Astrocyte (in vitro differentiated cells and primary cell): ENCODE results near the gene ETFB. TPM values are rescaled to one million over a fixed set of nuclear protein-coding genes. Genes with fewer than 3 reads are reported as not detected.

Source experiments
- DNase-seq: peaks from one replicate; pipeline ENCODE4 v3.0.0-alpha.2; 2010; ENCODE audit warnings: low read depth
- FAIRE-seq: peaks from 2 replicates; lab custom pipeline; 2011; peaks lifted over from hg19 to GRCh38; lab: Jason Lieb, UNC
- H2AFZ ChIP-seq: 2 replicates; pipeline ENCODE4 v1.6.0; 2012; ENCODE audit warnings: low read depth, low read length, inconsistent platforms
- H3K27ac ChIP-seq: 2 replicates; pipeline ENCODE4 v1.5.1; 2011; ENCODE audit warnings: low read depth, low read length, inconsistent platforms
- H3K27me3 ChIP-seq: 2 replicates; pipeline ENCODE4 v1.6.0; 2011; ENCODE audit warnings: low read length, inconsistent platforms; ENCODE audit not compliant: insufficient read depth
- H3K36me3 ChIP-seq: 2 replicates; pipeline ENCODE4 v1.5.1; 2011; ENCODE audit warnings: low read length, inconsistent platforms; ENCODE audit not compliant: insufficient read depth
- H3K4me1 ChIP-seq: 2 replicates; pipeline ENCODE4 v1.5.1; 2011; ENCODE audit warnings: low read length, inconsistent platforms; ENCODE audit not compliant: insufficient read depth
- H3K4me2 ChIP-seq: 2 replicates; pipeline ENCODE4 v1.6.0; 2012; ENCODE audit warnings: low read length, inconsistent platforms
- H3K4me3 ChIP-seq: 2 replicates; pipeline ENCODE4 v1.5.1; 2011; ENCODE audit warnings: low read depth, mild to moderate bottlenecking, low read length, inconsistent platforms; ENCODE audit not compliant: insufficient read depth
- H3K79me2 ChIP-seq: 2 replicates; pipeline ENCODE4 v1.6.0; 2012; ENCODE audit warnings: mild to moderate bottlenecking, low read length, inconsistent platforms; ENCODE audit not compliant: insufficient read depth
- H3K9ac ChIP-seq: 2 replicates; pipeline ENCODE4 v1.6.0; 2012; ENCODE audit warnings: mild to moderate bottlenecking, low read length, inconsistent platforms
- H3K9me3 ChIP-seq: 2 replicates; pipeline ENCODE4 v1.5.1; 2012; ENCODE audit warnings: low read depth, mild to moderate bottlenecking, low read length, inconsistent platforms; ENCODE audit not compliant: insufficient read depth
- H4K20me1 ChIP-seq: 2 replicates; pipeline ENCODE4 v1.6.0; 2012; ENCODE audit warnings: low read length, inconsistent platforms; ENCODE audit not compliant: insufficient read depth
- H3K27ac Mint-ChIP-seq: one replicate; pipeline ENCODE4 v1.8.0; 2021; ENCODE audit warnings: mild to moderate bottlenecking, mixed read lengths; ENCODE audit not compliant: unreplicated experiment
- H3K27me3 Mint-ChIP-seq: one replicate; pipeline ENCODE4 v1.8.0; 2021; ENCODE audit warnings: low read depth, mixed read lengths; ENCODE audit not compliant: unreplicated experiment
- H3K36me3 Mint-ChIP-seq: one replicate; pipeline ENCODE4 v1.8.0; 2021; ENCODE audit warnings: low read depth, mixed read lengths; ENCODE audit not compliant: unreplicated experiment
- H3K4me1 Mint-ChIP-seq: one replicate; pipeline ENCODE4 v1.8.0; 2021; ENCODE audit warnings: low read depth, mixed read lengths; ENCODE audit not compliant: unreplicated experiment
- H3K4me3 Mint-ChIP-seq: one replicate; pipeline ENCODE4 v1.8.0; 2021; ENCODE audit warnings: mild to moderate bottlenecking, moderate library complexity, mixed read lengths; ENCODE audit not compliant: unreplicated experiment
- H3K9me3 Mint-ChIP-seq: one replicate; pipeline ENCODE4 v1.8.0; 2021; ENCODE audit warnings: mild to moderate bottlenecking, mixed read lengths; ENCODE audit not compliant: unreplicated experiment
- CTCF ChIP-seq: IDR thresholded peaks from 2 replicates; pipeline ENCODE4 v1.5.1; 2011; ENCODE audit warnings: low read depth, mild to moderate bottlenecking, inconsistent platforms, low read length, moderate library complexity; ENCODE audit not compliant: insufficient read depth
- EZH2 ChIP-seq: IDR thresholded peaks from 2 replicates; pipeline ENCODE4 v1.6.1; 2012; ENCODE audit warnings: mild to moderate bottlenecking, low read length, inconsistent platforms; ENCODE audit not compliant: insufficient read depth
- total RNA-seq: library from RNA; stranded (reverse); gene quantifications from 2 replicates; pipeline ENCODE4 v1.2.1, GENCODE V29; 2021

ETFB gene
- total RNA-seq, 1 donor from 2014 or later = 64.3 TPM

DNA sequence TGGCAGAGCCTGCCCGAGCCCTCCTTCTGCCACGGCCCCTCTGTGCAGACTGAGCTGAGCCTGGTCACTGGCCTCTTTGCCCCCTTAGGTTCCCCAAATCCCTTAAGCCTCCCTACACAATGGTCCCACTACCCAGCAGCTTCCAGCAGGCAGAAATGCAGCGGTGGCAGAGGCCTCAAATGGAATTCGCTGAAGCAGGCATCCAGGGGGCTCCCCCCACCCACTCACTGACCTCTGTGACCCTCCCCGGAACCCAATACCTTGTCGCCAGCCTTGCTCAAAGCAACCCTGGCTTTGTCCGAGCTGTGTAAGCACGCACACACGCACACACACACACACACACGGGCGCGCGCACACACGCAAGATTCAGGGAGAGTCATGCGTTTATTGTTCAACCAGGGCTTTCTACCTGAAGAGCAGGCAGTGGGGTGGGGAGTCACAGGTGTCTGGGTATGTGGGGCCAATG, 21.8 kb upstream of the ETFB start, which contains the start of gene LIM2:
Gene LIM2, minus strand, starts transcription at position 51 of the 466 bp plus-strand sequence. CDS start 531 bp downstream, outside the sequence.
- H3K9me3 Mint-ChIP-seq = no peaks in the 10 kb centered on the region
- H3K36me3 Mint-ChIP-seq = no peaks in the 10 kb centered on the region
- H3K4me1 Mint-ChIP-seq = no peaks in the 10 kb centered on the region
- Histone ChIP-seq H3K4me1 (no peaks in the 10 kb centered on the region), H3K36me3 (no peaks in the 10 kb centered on the region), H2AFZ (no peak within 1 kb of the TSS), H3K4me3 (no peak within 1 kb of the TSS), H3K27ac (no peak within 1 kb of the TSS), H3K9ac (no peak within 1 kb of the TSS), H3K9me3 (no peaks in the 10 kb centered on the region), H3K27me3 (no peaks in the 10 kb centered on the region), H3K79me2 (no peaks in the 10 kb centered on the region), H4K20me1 (no peaks in the 10 kb centered on the region), H3K4me2 (no peak within 1 kb of the TSS)
- TF ChIP-seq EZH2 (no peak), CTCF (no peak)
- H3K27me3 Mint-ChIP-seq = peaks cover 6% of the 10 kb centered on the region
- H3K27ac Mint-ChIP-seq = no peak within 1 kb of the TSS
- no peak for DNase-seq
- H3K4me3 Mint-ChIP-seq = no peak within 1 kb of the TSS
- FAIRE-seq = no peak

DNA sequence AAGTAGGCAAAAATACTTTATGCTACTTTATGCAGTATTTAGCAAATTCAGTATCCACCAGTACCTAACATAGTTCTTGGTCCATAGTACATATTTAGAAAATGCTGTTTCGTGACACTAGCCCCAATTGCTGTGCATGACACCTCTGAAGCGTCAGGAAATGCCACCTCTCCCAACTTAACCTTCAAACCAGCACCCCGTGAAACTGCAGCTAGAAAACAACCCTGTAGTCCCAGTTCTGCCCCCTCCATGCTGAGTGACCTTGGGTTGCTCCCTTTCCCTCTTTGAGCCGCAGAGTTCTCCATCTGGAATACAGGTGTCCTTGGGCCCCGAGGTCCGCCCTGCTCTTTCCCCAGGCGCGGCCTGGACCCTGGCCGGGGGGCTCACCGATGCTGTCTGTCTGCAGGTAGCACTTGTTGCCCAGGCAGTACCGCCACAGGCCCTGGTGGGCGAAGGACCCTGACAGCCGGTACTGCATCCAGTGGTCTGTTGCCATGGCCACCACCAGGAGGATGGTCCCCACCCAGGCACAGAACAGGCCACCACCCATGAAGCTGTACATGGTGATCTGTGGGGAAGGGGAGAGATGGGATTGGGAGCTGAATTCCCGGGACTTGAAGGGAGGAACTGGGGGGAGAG, 20.8 kb upstream of the ETFB start:
- no peaks in the 10 kb centered on the region for H3K9me3 Mint-ChIP-seq

More for the DNA sequence above, 20.8 kb upstream of the ETFB start:
- no peaks in the 10 kb centered on the region for H3K4me1 ChIP-seq
- FAIRE-seq = no peak
- no peaks in the 10 kb centered on the region for H3K36me3 ChIP-seq
- H3K27ac ChIP-seq = no peak overlapping the region
- no peak for DNase-seq
- no peak overlapping the region for H3K4me3 ChIP-seq
- no peaks in the 10 kb centered on the region for H3K27me3 ChIP-seq
- no peaks in the 10 kb centered on the region for H3K36me3 Mint-ChIP-seq
- TF ChIP-seq EZH2 (no peak), CTCF (no peak)
- H3K79me2 ChIP-seq = no peaks in the 10 kb centered on the region
- H4K20me1 ChIP-seq = no peaks in the 10 kb centered on the region
- H2AFZ ChIP-seq = no peak overlapping the region
- no peak overlapping the region for H3K27ac Mint-ChIP-seq
- H3K9me3 ChIP-seq = no peaks in the 10 kb centered on the region
- H3K4me2 ChIP-seq = no peak overlapping the region
- no peak overlapping the region for H3K4me3 Mint-ChIP-seq
- no peaks in the 10 kb centered on the region for H3K4me1 Mint-ChIP-seq
- no peak overlapping the region for H3K9ac ChIP-seq
- peaks cover 8% of the 10 kb centered on the region for H3K27me3 Mint-ChIP-seq
